Prostate gland (tissue), 2 donors: ENCODE measurements around the gene CEP85.

Experiments used
- CTCF ChIP-seq, 4 experiments: fragments of 200-600 bp in 2 of 4; fragments of 450-650 bp in 2 of 4; sonication (generic) in 2 of 4; IDR thresholded peaks; 1 replicate in 3 of 4; 2 replicates in 1 of 4; pipeline ENCODE4 v1.5.1; 2016 to 2019; ENCODE audit warnings: antibody characterized with exemption in 4 of 4, mild to moderate bottlenecking in 2 of 4, moderate library complexity in 2 of 4
- POLR2A ChIP-seq: fragments of 450-650 bp; IDR thresholded peaks from one replicate; pipeline ENCODE4 v1.6.1; 2016; ENCODE audit warnings: antibody characterized with exemption, mild to moderate bottlenecking

- TF ChIP-seq CTCF (IDR thresholded peaks at IDR 0.05): no peak
- no peak for TF ChIP-seq POLR2A
These were observed 51.5 kb downstream of the CEP85 start for GRCh38 chr1:26285366-26286063.
